Measurements from ENCODE around the gene PPIF. TPM values are rescaled to one million over a fixed set of nuclear protein-coding genes. Genes with fewer than 3 reads are reported as not detected.

PPIF gene
- polyA plus RNA-seq, 1 donor from 2014 or later, result 20.8 TPM

DNA sequence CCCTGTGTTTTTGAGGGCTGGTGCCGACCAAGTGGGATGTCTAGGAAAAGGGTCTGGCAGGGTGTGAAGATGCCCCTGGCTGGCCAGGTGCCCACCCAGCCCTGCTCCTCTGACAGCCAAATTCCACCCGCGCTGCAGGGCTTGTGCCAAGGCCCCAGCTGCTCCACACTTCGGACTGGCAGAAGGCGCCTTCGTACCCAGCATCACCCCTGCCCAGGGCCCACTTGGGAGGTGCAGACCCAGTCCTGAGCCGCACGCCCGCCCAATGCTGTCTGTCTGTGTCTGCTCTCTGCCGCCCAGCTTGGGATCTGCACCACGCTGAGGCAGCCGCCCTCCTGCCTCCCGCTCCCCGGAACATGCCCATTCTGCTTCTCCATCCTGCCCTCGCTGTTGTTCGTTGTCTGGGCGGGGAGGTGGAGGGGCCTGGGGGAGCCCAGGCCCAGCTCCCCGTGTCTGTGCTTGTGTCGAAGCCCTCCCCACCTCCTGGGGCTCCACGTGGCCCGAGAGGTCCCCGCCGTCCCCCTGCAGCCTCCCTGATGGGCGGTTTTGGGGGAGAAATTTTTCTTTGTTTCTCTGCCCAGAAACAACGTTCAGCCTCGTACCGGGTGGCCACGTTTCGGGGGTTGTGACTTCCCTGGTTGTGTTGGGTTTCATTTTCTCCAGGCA is 36.9 kb upstream of the PPIF start:
- no peak overlapping the region for H3K4me3 Mint-ChIP-seq
- H3K36me3 Mint-ChIP-seq, result peaks cover 9% of the 10 kb centered on the region
- peaks cover 0 to 3% (median 0%) of the 10 kb centered on the region in 3 donors for H3K4me1 Mint-ChIP-seq
- H3K27ac Mint-ChIP-seq, result no peak overlapping the region
- H3K27me3 Mint-ChIP-seq, result no peaks in the 10 kb centered on the region
- H3K9me3 Mint-ChIP-seq, result no peaks in the 10 kb centered on the region

DNA sequence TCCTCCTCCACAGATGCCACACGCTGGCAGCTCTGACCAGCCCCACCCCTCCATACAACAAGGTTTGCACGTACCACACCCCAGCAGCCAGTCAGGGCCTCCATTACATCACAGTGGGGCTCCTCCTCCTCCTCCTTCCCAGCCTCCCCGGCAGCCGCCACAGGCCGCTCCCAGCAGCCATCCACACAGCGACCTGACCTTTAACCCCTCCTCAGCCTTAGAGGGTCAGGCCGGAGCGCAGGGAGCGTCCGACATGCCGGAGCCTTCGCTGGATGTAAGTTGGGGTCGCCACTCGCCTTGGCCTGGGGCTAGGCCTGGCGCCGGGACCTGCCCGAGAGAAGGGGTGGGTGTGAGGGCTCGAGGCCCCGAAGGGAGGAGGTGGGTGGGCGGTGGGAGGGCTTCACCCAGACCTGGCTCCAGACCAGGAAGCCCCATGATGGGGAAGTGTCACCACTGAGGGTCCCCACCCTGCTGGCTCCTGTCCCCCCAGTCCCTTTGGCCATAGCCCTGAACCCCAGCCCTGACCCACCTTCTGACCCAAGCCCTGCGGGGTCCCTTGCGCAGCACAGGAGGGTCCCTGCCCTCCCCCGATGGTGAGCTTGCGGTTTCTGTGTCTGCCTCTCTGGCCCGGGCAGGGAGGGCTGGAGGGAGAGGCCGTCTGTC is 36.2 kb upstream of the PPIF start:
- Mint-ChIP-seq H3K4me1 (peaks cover 3 to 5% (median 5%) of the 10 kb centered on the region in 3 donors), H3K9me3 (no peaks in the 10 kb centered on the region), H3K36me3 (peaks cover 9% of the 10 kb centered on the region), H3K4me3 (no peak overlapping the region), H3K27ac (no peak overlapping the region), H3K27me3 (no peaks in the 10 kb centered on the region)

DNA sequence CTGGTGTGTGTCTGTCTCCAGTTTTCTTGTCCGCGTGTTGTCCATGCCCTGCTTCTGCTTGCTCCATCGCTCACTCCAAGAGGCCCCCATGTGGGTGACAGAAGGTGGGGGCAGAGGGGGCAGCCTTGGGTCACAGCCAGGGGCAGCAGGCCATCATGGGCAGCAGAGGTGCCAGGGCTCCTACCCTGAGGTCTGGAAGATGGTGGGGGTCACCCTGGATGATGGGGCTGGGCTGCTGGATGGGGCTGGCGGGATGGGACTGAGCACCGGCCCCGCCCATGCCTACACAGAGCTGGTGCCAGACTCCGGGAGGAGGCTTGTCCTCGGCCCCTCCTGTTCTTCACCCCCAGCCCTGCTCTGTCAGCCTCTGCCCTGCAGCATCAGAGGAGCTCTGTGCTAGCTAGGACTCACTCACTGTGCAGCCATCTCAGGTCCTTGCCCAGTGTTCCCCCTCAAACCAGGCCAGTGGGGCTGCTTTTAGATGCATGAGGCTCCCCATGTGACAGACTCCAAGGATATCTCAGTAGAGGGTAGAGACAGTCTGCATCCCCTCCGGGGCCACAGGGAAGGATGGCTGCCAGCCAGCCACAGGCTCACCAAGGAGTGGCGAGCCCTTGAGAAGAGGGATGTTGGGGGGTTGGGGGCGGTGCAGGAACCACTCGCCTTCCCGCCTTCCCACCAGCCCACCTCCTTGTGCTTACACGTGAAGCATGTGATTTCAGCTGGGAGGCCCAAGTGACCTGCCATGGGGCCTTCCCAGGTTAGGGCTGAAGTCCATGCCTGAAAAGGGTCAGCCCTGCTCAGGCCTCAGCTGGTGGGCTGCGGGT is 35.5 kb upstream of the PPIF start:
- no peak overlapping the region for H3K4me3 Mint-ChIP-seq
- H3K9me3 Mint-ChIP-seq, result no peaks in the 10 kb centered on the region
- peaks cover 9% of the 10 kb centered on the region for H3K36me3 Mint-ChIP-seq
- no peaks in the 10 kb centered on the region for H3K27me3 Mint-ChIP-seq
- H3K27ac Mint-ChIP-seq, result no peak overlapping the region
- H3K4me1 Mint-ChIP-seq, result peaks cover 6 to 12% (median 9%) of the 10 kb centered on the region in 3 donors

DNA sequence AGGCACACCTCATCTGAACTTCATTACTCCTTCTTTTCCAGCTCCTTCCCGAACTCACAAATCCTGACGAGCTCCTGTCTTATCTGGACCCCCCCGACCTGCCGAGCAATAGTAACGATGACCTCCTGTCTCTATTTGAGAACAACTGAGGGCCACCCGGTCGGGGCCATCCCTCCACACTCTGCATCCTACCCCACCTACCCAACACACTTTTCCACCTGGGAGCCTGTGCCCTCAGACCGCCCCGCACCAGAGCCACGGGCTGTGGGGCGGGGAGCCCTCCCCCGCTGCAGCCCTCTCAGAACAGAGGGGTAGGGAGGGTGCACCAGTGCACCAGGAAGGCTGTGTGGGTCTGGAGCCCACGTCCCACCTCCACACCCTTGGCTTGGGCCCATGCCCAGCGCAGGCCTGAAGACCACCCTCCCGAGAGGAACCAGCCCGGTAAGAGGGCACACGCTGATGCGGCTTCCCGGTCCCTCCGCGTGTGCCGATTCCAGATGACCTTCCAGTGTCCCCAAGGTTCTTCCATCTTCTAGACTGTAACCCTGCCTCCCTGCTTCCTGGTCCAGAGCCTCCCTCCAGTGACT is 34.6 kb upstream of the PPIF start:
- H3K36me3 Mint-ChIP-seq, result peaks cover 9% of the 10 kb centered on the region
- H3K4me3 Mint-ChIP-seq, result no peak overlapping the region
- H3K27me3 Mint-ChIP-seq, result no peaks in the 10 kb centered on the region
- H3K4me1 Mint-ChIP-seq, result peaks cover 15 to 19% (median 15%) of the 10 kb centered on the region in 3 donors
- peak overlapping the region in 1 of 3 donors; percentile 71 for H3K27ac Mint-ChIP-seq
- H3K9me3 Mint-ChIP-seq, result no peaks in the 10 kb centered on the region

DNA sequence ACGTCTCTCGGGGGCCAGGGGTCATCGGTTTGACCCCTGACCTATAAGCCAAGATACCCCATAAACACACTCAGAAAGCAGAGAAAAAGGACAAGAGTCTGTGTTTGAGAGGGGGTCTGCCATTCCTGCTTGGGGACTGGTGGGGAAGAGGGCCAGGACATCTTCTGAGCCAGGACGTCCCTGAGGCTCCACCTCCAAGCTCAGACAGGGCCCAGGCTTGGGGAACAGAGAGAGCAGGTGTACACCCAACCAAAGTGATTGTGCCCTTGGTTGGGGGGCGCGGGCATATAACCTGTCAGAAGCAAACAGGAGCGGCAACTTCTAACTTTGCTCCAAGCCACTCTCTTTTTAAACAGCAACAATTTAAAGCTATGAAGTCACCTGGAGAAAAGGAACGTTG is 33.9 kb upstream of the PPIF start:
- no peaks in the 10 kb centered on the region for H3K27me3 Mint-ChIP-seq
- peaks cover 21 to 23% (median 21%) of the 10 kb centered on the region in 3 donors for H3K4me1 Mint-ChIP-seq
- H3K4me3 Mint-ChIP-seq, result no peak overlapping the region
- H3K27ac Mint-ChIP-seq, result peak overlapping the region in 1 of 3 donors; percentile 71
- H3K9me3 Mint-ChIP-seq, result no peaks in the 10 kb centered on the region
- peaks cover 6% of the 10 kb centered on the region for H3K36me3 Mint-ChIP-seq

DNA sequence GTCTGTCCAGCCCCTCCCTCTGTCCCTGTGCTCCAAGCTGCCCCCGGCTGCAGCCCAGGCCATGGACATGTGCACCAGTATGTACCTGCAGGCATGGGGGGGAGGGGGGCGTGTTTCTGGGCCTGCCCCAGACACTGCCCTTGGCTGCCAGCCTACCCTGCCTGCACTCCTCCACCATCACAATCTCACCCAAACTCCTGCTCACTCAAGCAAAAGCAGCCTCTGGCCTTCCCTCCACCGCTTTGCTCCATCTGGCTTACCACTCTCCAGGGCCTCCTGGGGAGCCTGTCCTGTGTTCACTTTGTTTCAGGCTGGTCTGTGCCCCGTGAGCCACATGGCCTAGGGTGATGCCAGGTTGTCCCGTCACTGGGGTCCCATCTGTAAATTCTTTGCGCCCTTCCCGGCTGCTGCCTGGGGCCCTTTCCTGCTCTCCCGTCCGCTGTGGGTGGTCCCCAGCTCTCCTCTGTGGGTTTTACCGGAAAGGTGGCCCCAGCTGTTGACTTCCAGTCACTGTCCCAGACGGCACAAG is 33.3 kb upstream of the PPIF start:
- peaks cover 21 to 23% (median 22%) of the 10 kb centered on the region in 3 donors for H3K4me1 Mint-ChIP-seq
- H3K4me3 Mint-ChIP-seq, result no peak overlapping the region
- peak overlapping the region in 1 of 3 donors; percentile 33 for H3K27ac Mint-ChIP-seq
- H3K36me3 Mint-ChIP-seq, result peaks cover 6% of the 10 kb centered on the region
- H3K9me3 Mint-ChIP-seq, result peaks cover 0 to 4% (median 0%) of the 10 kb centered on the region in 3 donors
- no peaks in the 10 kb centered on the region for H3K27me3 Mint-ChIP-seq

DNA sequence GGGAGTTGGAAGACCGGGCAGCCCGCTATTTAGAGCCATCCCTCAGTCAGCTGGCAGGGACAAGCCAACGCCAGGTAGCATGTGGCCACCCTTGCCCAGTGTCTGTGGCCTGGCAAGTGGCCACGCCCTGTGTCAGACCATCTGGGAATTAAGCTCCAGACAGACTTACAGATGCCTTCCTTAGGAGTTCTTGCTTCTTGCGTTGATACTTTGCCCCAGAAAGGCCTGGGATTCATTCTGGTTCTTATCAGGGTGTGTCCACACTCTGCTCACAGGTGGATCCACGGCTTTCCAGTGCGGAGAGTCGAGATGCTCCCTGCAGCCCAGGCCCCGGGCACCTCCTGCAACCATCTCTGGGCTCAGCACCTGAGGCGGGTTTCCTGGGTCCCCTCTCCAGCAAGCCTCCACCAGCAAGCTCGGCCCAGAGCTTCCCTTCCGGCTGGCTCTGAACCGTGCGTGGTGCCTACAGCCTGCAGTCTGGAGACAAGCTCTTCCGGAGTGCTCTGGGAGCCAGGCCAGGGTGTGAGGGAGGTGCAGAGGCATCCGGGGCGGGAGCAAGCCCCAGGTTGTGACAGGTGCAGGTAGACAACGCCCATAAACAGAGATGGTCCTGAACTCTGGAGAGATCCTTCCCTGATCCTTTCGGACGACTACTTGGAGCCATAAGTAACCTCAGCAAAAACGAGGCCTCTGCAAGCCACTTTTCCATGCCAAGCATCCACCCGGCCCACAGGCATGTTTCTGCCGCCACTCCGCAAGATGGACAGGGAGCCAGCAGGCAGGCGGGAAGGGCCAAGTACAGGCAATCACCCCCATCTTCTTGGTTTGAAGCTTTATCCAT is 32.3 kb upstream of the PPIF start:
- H3K36me3 Mint-ChIP-seq, result peaks cover 3% of the 10 kb centered on the region
- peak overlapping the region in 1 of 3 donors; percentile 23 for H3K27ac Mint-ChIP-seq
- H3K4me1 Mint-ChIP-seq, result peaks cover 20 to 26% (median 21%) of the 10 kb centered on the region in 3 donors
- H3K27me3 Mint-ChIP-seq, result no peaks in the 10 kb centered on the region
- no peak overlapping the region for H3K4me3 Mint-ChIP-seq
- H3K9me3 Mint-ChIP-seq, result peaks cover 0 to 4% (median 0%) of the 10 kb centered on the region in 3 donors

DNA sequence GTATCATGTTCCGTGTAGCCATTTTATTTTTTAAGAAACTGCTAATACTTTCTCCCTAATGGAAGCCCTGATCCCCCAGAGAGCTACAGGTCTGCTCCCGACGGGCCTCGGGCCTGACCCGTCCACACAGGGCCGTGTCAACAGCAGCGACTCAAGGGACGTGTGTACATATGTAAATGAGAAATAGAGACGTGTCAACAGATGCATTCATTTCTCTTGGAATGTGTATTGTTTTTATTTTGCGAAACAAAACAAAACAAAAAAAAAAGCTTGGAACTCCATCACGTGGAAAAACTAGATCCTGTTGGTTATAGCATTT is 31.7 kb upstream of the PPIF start:
- Mint-ChIP-seq H3K27ac (no peak overlapping the region), H3K4me3 (peak overlapping the region in 1 of 4 donors; percentile 5)

DNA sequence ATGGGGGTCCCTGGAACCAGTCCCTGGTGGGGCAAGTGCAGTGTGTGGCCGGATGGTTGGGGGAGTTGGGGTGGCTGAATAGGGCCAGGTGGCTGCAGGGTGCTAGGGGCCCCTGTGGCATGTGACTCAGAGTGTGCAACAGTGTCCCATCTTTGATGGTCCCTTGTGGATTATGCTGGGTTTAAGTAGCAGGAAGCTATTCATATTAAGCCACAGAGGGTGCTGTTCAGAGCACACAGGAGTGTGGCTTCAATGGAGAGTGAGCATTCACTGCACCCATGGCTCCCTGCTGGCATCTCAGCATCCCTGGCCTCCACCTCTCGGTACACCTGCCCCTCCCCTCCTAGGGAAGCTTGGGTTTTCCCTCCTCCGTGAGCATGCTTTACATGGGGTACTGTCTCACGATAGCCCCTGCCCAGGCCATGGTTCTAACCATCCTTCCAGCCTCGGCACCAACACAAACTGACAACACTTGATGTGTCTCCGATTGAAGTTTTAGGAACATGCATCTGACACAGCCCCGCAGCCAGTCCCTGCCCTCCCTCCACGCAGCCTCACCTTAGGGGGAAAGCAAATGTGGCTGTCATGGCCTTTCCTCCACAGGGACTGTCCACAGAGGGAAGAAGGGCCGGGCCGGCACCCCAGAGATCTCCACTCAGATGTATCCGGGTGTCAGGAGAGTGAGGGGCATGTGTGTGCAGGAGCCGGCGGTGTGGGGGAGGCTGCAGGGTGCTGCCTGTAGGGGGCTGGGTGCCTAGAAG is 30.4 kb upstream of the PPIF start:
- H3K4me1 Mint-ChIP-seq, result peaks cover 20 to 26% (median 21%) of the 10 kb centered on the region in 3 donors
- no peaks in the 10 kb centered on the region for H3K27me3 Mint-ChIP-seq
- H3K27ac Mint-ChIP-seq, result peak overlapping the region; percentile 58 to 78 (median 66)
- H3K36me3 Mint-ChIP-seq, result peaks cover 3% of the 10 kb centered on the region
- peaks cover 0 to 4% (median 0%) of the 10 kb centered on the region in 3 donors for H3K9me3 Mint-ChIP-seq
- H3K4me3 Mint-ChIP-seq, result peak overlapping the region in 3 of 4 donors; percentile 8 to 84 (median 48)

More for the DNA sequence above, 31.7 kb upstream of the PPIF start:
- peaks cover 3% of the 10 kb centered on the region for H3K36me3 Mint-ChIP-seq
- H3K9me3 Mint-ChIP-seq, result peaks cover 0 to 4% (median 0%) of the 10 kb centered on the region in 3 donors
- peaks cover 20 to 26% (median 21%) of the 10 kb centered on the region in 3 donors for H3K4me1 Mint-ChIP-seq
- H3K27me3 Mint-ChIP-seq, result no peaks in the 10 kb centered on the region

DNA sequence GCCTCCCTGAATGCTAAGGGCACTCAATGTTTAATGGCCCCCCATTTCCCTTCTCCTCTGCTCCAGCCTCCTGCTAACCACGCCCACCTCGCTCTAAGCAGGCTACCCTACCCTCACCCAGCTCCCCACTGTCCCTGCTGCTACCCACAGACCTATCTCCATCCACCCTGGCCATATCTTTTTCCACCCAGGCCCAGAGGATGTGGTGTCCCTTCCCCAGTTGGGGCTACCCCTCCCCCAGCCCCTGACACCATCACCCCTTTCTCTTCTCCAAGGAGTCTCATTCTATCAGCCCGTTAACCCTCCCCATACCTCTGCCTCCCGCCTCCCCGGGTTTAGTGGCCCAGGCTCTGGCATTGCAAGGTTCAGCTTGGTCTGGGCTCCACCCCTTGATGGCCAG is 28.9 kb upstream of the PPIF start:
- H3K4me1 Mint-ChIP-seq, result peaks cover 31 to 35% (median 31%) of the 10 kb centered on the region in 3 donors
- H3K36me3 Mint-ChIP-seq, result peaks cover 3% of the 10 kb centered on the region
- peak overlapping the region in 1 of 3 donors; percentile 66 for H3K27ac Mint-ChIP-seq

DNA sequence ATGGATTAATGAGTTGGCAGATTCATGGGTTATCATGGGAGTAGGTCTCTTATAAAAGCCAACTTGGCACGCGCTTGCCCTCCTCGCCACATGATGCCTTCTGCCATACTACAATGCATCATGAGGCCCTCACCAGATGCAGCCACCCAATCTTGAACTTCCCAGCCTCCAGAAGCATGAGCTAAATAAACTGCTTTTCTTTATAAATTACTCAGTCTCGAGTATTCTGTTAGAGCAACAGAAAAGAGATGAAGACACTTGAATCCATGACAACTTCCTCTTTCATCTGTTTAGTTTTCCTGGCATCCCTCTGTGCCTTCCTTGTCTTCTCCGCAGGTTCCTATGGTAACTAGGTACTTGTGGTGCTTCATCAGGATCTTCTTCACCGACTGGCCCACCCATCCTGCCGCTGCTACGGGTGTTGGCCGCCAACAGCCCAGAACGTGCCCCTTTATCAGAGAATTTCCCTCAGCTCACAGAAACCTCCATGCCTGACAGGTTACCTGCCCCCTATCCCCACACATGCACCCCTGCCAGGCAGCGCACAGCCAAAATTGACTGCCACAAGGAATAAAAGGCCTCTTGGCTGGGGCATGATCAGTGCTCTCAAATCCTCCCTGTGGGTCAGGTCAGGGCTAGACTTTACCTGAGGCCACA is 28.0 kb upstream of the PPIF start:
- Mint-ChIP-seq H3K27ac (peak overlapping the region in 2 of 3 donors; percentile 5 to 54), H3K4me1 (peaks cover 32 to 40% (median 36%) of the 10 kb centered on the region in 3 donors), H3K27me3 (no peaks in the 10 kb centered on the region), H3K9me3 (peaks cover 0 to 4% (median 0%) of the 10 kb centered on the region in 3 donors), H3K36me3 (peaks cover 2% of the 10 kb centered on the region), H3K4me3 (no peak overlapping the region)

More for the DNA sequence above, 28.9 kb upstream of the PPIF start:
- no peaks in the 10 kb centered on the region for H3K27me3 Mint-ChIP-seq
- H3K9me3 Mint-ChIP-seq, result peaks cover 0 to 4% (median 0%) of the 10 kb centered on the region in 3 donors
- H3K4me3 Mint-ChIP-seq, result no peak overlapping the region

DNA sequence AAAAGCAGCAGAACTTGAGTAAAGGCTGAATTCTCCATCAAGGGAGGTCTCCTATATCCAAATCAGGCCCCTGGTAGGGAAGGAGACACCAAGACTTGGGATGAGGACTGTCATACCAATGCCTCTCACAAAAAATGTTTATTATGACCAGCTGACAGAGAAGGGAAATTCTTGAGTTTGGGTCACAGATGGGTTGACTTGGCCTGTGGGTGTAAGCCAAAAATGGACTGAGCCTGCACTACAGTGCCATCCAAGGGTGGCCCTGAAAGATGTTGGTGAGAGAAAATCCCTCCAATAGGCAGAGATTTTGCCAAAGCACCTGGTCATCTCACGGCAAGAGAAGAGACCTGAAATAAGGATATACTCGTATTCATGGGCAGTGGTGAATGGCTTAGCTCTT is 27.0 kb upstream of the PPIF start:
- H3K27ac Mint-ChIP-seq, result no peak overlapping the region
- peaks cover 0 to 4% (median 0%) of the 10 kb centered on the region in 3 donors for H3K9me3 Mint-ChIP-seq
- no peak overlapping the region for H3K4me3 Mint-ChIP-seq
- peaks cover 33 to 40% (median 39%) of the 10 kb centered on the region in 3 donors for H3K4me1 Mint-ChIP-seq
- no peaks in the 10 kb centered on the region for H3K27me3 Mint-ChIP-seq
- H3K36me3 Mint-ChIP-seq, result no peaks in the 10 kb centered on the region
